Measurements from ENCODE around the gene SH3D19.

GRCh38 chr4:151284534-151285245, 40.7 kb downstream of the SH3D19 start:
- TF ChIP-seq CTCF (IDR thresholded peaks at IDR 0.05) = no peak
- TF ChIP-seq EP300 (IDR thresholded peaks at IDR 0.05) = no peak
